ENCODE results near the gene NEK7. TPM values are rescaled to one million over a fixed set of nuclear protein-coding genes. Genes with fewer than 3 reads are reported as not detected.

Gene NEK7
- total and polyA plus RNA-seq, 2 of the 8 experiments (the other 6 are each of a cell fraction or from before 2014, with no cell fraction given), result 5.1 to 10.0 TPM

DNA sequence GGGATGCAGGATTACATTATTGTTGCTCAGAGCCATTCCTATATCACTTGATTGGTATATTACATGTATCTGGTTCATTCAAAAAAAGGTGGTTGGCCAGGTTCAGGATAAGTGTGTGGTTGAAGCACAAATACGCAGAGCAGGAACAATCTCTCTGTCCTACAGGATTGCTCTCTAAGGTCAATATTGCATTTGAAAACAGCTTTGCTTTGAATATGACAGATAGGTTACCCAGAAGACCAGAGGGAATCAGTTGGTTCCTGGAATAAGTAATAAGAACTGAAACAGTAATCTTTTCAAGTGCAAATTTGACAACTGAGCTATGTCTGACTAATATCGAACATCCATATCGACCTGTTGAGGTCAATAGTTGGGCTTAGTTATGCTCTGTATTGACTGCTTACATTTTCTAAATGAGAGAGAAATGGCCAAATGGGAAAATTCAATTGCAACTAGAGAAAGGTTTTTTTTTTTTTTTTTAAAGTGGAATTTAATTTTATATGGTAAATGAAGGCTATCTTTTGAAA, 206.9 kb downstream of the NEK7 start:
- H3K23ac ChIP-seq (ENCODE audit: insufficient read length), result no peak overlapping the region
- no peak overlapping the region for H4K91ac ChIP-seq (replicated peaks; ENCODE audit: insufficient read length, low read length)
- no peak overlapping the region for H2BK120ac ChIP-seq (replicated peaks; ENCODE audit: low read depth, low read length)
- POLR2A ChIA-PET (ENCODE audit: partially characterized antibody), result no interaction called here
- no peaks in the 10 kb centered on the region for H3K79me1 ChIP-seq (ENCODE audit: low read depth, low read length)
- no peak overlapping the region for H4K8ac ChIP-seq (ENCODE audit: extremely low read depth, insufficient read depth, low read length)
- DNase-seq (ENCODE audit: low read depth in 1 of 2, low spot score in 2 of 2) (no peak), FAIRE-seq (no peak)
- 97% methylated on average over 3 of the region's 3 CpGs; no CpG with 5 or more reads in 1 of the 2 experiments for WGBS, 2 experiments (ENCODE audit: extremely low coverage in 1 of 2, insufficient coverage in 1 of 2, insufficient read length in 1 of 2, insufficient replicate concordance in 2 of 2, low coverage in 1 of 2, low lambda C conversion rate in 2 of 2, missing lambda C conversion rate in 1 of 2)
- no peaks in the 10 kb centered on the region for H3K23me2 ChIP-seq (ENCODE audit: low read depth, low read length)
- H3K4me2 ChIP-seq (ENCODE audit: insufficient read depth in 1 of 2, low read depth in 2 of 2, low read length in 2 of 2), result no peak overlapping the region
- no peak overlapping the region for H3K4ac ChIP-seq (replicated peaks; ENCODE audit: insufficient read length, low read depth, low read length)
- no peak overlapping the region for H3K4me3 ChIP-seq (ENCODE audit: extremely low read depth in 1 of 4, insufficient read depth in 2 of 4, low read depth in 3 of 4, low read length in 4 of 4)
- CTCF ChIA-PET (ENCODE audit: partially characterized antibody), result no interaction called here
- H2BK20ac ChIP-seq (ENCODE audit: low read length), result no peak overlapping the region
- no peak overlapping the region for H2BK12ac ChIP-seq (ENCODE audit: low read depth, low read length)
- H3K27me3 ChIP-seq (replicated peaks in 1 of 4; ENCODE audit: control insufficient read depth in 3 of 4, extremely low read depth in 1 of 4, insufficient read depth in 3 of 4, low read length in 3 of 4), result no peaks in the 10 kb centered on the region
- no peak overlapping the region for H3K18ac ChIP-seq (ENCODE audit: extremely low read depth, low read length)
- no peak overlapping the region for H4K5ac ChIP-seq (ENCODE audit: insufficient read length, low read depth, low read length)
- no peak overlapping the region for H2BK15ac ChIP-seq (ENCODE audit: low read length)
- H3K4me1 ChIP-seq (replicated peaks in 1 of 4; ENCODE audit: control insufficient read depth in 3 of 4, insufficient read depth in 4 of 4, low read length in 3 of 4), result no peaks in the 10 kb centered on the region
- no peaks in the 10 kb centered on the region for H3K9me3 ChIP-seq (ENCODE audit: insufficient read depth in 2 of 2, low read depth in 1 of 2, low read length in 1 of 2)
- no peak overlapping the region for H3K9ac ChIP-seq (replicated peaks in 1 of 4; ENCODE audit: extremely low read depth in 1 of 4, low read depth in 3 of 4, low read length in 3 of 4)
- no peaks in the 10 kb centered on the region for H3K79me2 ChIP-seq (ENCODE audit: control insufficient read depth in 1 of 2, insufficient read depth in 2 of 2, low read length in 2 of 2)
- H2AFZ ChIP-seq (ENCODE audit: low read length), result no peak overlapping the region
- no peak overlapping the region for H3K14ac ChIP-seq (ENCODE audit: insufficient read length)
- H4K20me1 ChIP-seq (replicated peaks in 1 of 2; ENCODE audit: control insufficient read depth in 1 of 2, insufficient read depth in 2 of 2, low read length in 2 of 2), result no peaks in the 10 kb centered on the region
- no peak for TF ChIP-seq SIN3A (conservative IDR thresholded peaks at IDR 0.05 in 1 of 2, IDR thresholded peaks at IDR 0.05 in 1 of 2; ENCODE audit: low read depth in 1 of 2, low read length in 2 of 2)
- no peak for TF ChIP-seq NRF1 (IDR thresholded peaks at IDR 0.05; ENCODE audit: low read depth, low read length)
- TF ChIP-seq FOSL1 (IDR thresholded peaks at IDR 0.05; ENCODE audit: insufficient read depth, low read depth, low read length), result no peak
- no peak for TF ChIP-seq GTF2F1 (IDR thresholded peaks at IDR 0.05; ENCODE audit: borderline replicate concordance, low read depth, low read length)
- no peak for TF ChIP-seq SP4 (IDR thresholded peaks at IDR 0.05; ENCODE audit: low read length)
- no peak for TF ChIP-seq TBP (IDR thresholded peaks at IDR 0.05; ENCODE audit: low read depth, low read length)
- no peak for TF ChIP-seq SP2 (IDR thresholded peaks at IDR 0.05; ENCODE audit: low read length)
- no peak for TF ChIP-seq NANOG (IDR thresholded peaks at IDR 0.05; ENCODE audit: insufficient read depth, low read depth, low read length, poor library complexity, severe bottlenecking)
- TF ChIP-seq POU5F1 (IDR thresholded peaks at IDR 0.05; ENCODE audit: low read depth, low read length), result no peak
- TF ChIP-seq CEBPB (IDR thresholded peaks at IDR 0.05; ENCODE audit: low read depth, low read length), result no peak
- H3K36me3 ChIP-seq (ENCODE audit: control insufficient read depth in 2 of 4, insufficient read depth in 4 of 4, low read length in 3 of 4), result no peaks in the 10 kb centered on the region
- H2BK5ac ChIP-seq (ENCODE audit: low read depth, low read length), result no peak overlapping the region
- no peak overlapping the region for H3K27ac ChIP-seq (ENCODE audit: low read depth, low read length)
- H2AK5ac ChIP-seq (ENCODE audit: low read depth, low read length), result no peak overlapping the region
- no peak overlapping the region for H3K56ac ChIP-seq (replicated peaks; ENCODE audit: insufficient read length, low read depth, low read length)

Measured in H1 (cell line).